ENCODE measurements around the gene EYA2.
"Not testable (repeated sequence)": the region's sequence is repeated elsewhere in the genome, so short reads cannot be mapped to it uniquely, and the experiment has no call there.

The EYA2 gene

GRCh38 chr20:47154089-47154488 is 259.4 kb downstream of the EYA2 start:
- no peak for DNase-seq

GRCh38 chr20:47156301-47157137 is 261.9 kb downstream of the EYA2 start:
- no peak for DNase-seq

- DNase-seq: no peak
Observed at GRCh38 chr20:47159166-47159565, 264.5 kb downstream of the EYA2 start.

- no peak for DNase-seq
Observed at GRCh38 chr20:47160240-47160639, 265.6 kb downstream of the EYA2 start.

GRCh38 chr20:47160992-47161391 is 266.3 kb downstream of the EYA2 start:
- DNase-seq: no peak

- no peak for DNase-seq
Observed at GRCh38 chr20:47161411-47161810, 266.8 kb downstream of the EYA2 start.

GRCh38 chr20:47164140-47164539 is 269.5 kb downstream of the EYA2 start:
- no peak for DNase-seq

- DNase-seq: no peak
Observed at GRCh38 chr20:47165376-47165865, 270.8 kb downstream of the EYA2 start.

GRCh38 chr20:47167846-47168245 is 273.2 kb downstream of the EYA2 start:
- no peak for DNase-seq

- no peak for DNase-seq
Observed at GRCh38 chr20:47172579-47172978, 277.9 kb downstream of the EYA2 start.

- DNase-seq: no peak
Observed at GRCh38 chr20:47173596-47174216, 279.1 kb downstream of the EYA2 start.

- DNase-seq: no peak
Observed at GRCh38 chr20:47174456-47175243, 280.0 kb downstream of the EYA2 start.

GRCh38 chr20:47175493-47175892 is 280.9 kb downstream of the EYA2 start:
- no peak for DNase-seq

- not testable (repeated sequence) for DNase-seq
Observed at GRCh38 chr20:47176217-47176616, 281.6 kb downstream of the EYA2 start.

- DNase-seq: no peak
Observed at GRCh38 chr20:47178277-47178676, 283.6 kb downstream of the EYA2 start.

GRCh38 chr20:47178851-47179250 is 284.2 kb downstream of the EYA2 start:
- no peak for DNase-seq

GRCh38 chr20:47179267-47179666 is 284.6 kb downstream of the EYA2 start:
- no peak for DNase-seq

- peak; percentile 21 for DNase-seq
Observed at GRCh38 chr20:47181056-47181862, 286.6 kb downstream of the EYA2 start.

- DNase-seq: no peak
Observed at GRCh38 chr20:47183367-47183766, 288.7 kb downstream of the EYA2 start.

- no peak for DNase-seq
Observed at GRCh38 chr20:47187450-47188195, 293.0 kb downstream of the EYA2 start.

GRCh38 chr20:47188540-47188939 is 293.9 kb downstream of the EYA2 start:
- no peak for DNase-seq

GRCh38 chr20:47189060-47189459 is 294.4 kb downstream of the EYA2 start:
- no peak for DNase-seq
